Liver (tissue), 9 donors: ENCODE data around the gene ACKR4. TPM values are rescaled to one million over a fixed set of nuclear protein-coding genes. Genes with fewer than 3 reads are reported as not detected.

Experiments
- DNase-seq: peaks from one replicate; pipeline ENCODE4 v3.0.0-alpha.2; 2017; ENCODE audit warnings: low spot score
- H3K27ac ChIP-seq, 2 donors: one replicate each; pipeline ENCODE4 v1.7.0; 2013; ENCODE audit warnings: inconsistent platforms in 2 of 2, low read length in 2 of 2, control low read depth in 1 of 2, low read depth in 1 of 2, mild to moderate bottlenecking in 1 of 2
- H3K27me3 ChIP-seq, 4 donors: one replicate each; pipeline versions ENCODE4 v1.6.1 to v1.7.0; 2013; ENCODE audit warnings: low read length in 3 of 4, inconsistent platforms in 1 of 4, mild to moderate bottlenecking in 1 of 4, moderate library complexity in 1 of 4; ENCODE audit not compliant: control insufficient read depth in 4 of 4, insufficient read depth in 4 of 4
- H3K36me3 ChIP-seq, 4 donors: one replicate each; pipeline versions ENCODE4 v1.6.1 to v1.7.0; 2013; ENCODE audit warnings: low read length in 3 of 4, mild to moderate bottlenecking in 3 of 4, low read depth in 1 of 4, moderate library complexity in 1 of 4; ENCODE audit not compliant: control insufficient read depth in 4 of 4, insufficient read depth in 3 of 4
- H3K4me1 ChIP-seq, 4 donors: one replicate each; pipeline versions ENCODE4 v1.6.1 to v1.7.0; 2013; ENCODE audit warnings: low read length in 3 of 4, mild to moderate bottlenecking in 3 of 4, moderate library complexity in 1 of 4; ENCODE audit not compliant: control insufficient read depth in 4 of 4, insufficient read depth in 4 of 4
- H3K4me3 ChIP-seq, 3 donors: one replicate each; pipeline versions ENCODE4 v1.6.1 to v1.7.0; 2013; ENCODE audit warnings: low read length in 3 of 3, control low read depth in 1 of 3, low read depth in 1 of 3, mild to moderate bottlenecking in 1 of 3
- H3K9ac ChIP-seq, 2 donors: one replicate each; pipeline ENCODE4 v1.7.0; 2013; ENCODE audit warnings: low read length in 2 of 2, mild to moderate bottlenecking in 2 of 2, moderate library complexity in 2 of 2, control low read depth in 1 of 2, low read depth in 1 of 2
- H3K9me3 ChIP-seq, 4 donors: one replicate each; pipeline versions ENCODE4 v1.6.1 to v1.7.0; 2013; ENCODE audit warnings: low read length in 3 of 4; ENCODE audit not compliant: control insufficient read depth in 4 of 4
- ATF3 ChIP-seq: IDR thresholded peaks from 2 replicates; pipeline ENCODE4 v1.6.1; 2016; ENCODE audit warnings: antibody characterized with exemption
- CTCF ChIP-seq: fragments of 150-350 bp; IDR thresholded peaks from 2 replicates; pipeline ENCODE4 v1.5.1; 2017; ENCODE audit warnings: improper control_type of control experiment, low read depth, low read length; ENCODE audit not compliant: missing input control
- EGR1 ChIP-seq, 2 donors: IDR thresholded peaks; 2 replicates each; pipeline ENCODE4 v1.6.1; 2016 to 2018; ENCODE audit warnings: antibody characterized with exemption in 2 of 2, low read depth in 2 of 2
- FOXA1 ChIP-seq: IDR thresholded peaks from 2 replicates; pipeline ENCODE4 v1.6.1; 2016; ENCODE audit warnings: antibody characterized with exemption
- FOXA2 ChIP-seq: IDR thresholded peaks from 2 replicates; pipeline ENCODE4 v1.6.1; 2016; ENCODE audit warnings: antibody characterized with exemption
- GABPA ChIP-seq, 2 donors: IDR thresholded peaks in 1 of 2; conservative IDR thresholded peaks in 1 of 2; 2 replicates each; pipeline ENCODE4 v1.6.1; 2016; ENCODE audit warnings: antibody characterized with exemption in 2 of 2, mild to moderate bottlenecking in 1 of 2, moderate library complexity in 1 of 2
- HNF4A ChIP-seq, 2 donors: conservative IDR thresholded peaks; 2 replicates each; pipeline ENCODE4 v1.6.1; 2016; ENCODE audit warnings: antibody characterized with exemption in 2 of 2, mild to moderate bottlenecking in 2 of 2
- HNF4G ChIP-seq: IDR thresholded peaks from 2 replicates; pipeline ENCODE4 v1.6.1; 2016; ENCODE audit warnings: antibody characterized with exemption
- JUND ChIP-seq, 2 donors: IDR thresholded peaks; 2 replicates each; pipeline ENCODE4 v1.6.1; 2016; ENCODE audit warnings: antibody characterized with exemption in 2 of 2
- MAX ChIP-seq: IDR thresholded peaks from 2 replicates; pipeline ENCODE4 v1.6.1; 2016; ENCODE audit warnings: antibody characterized with exemption
- NR2F2 ChIP-seq: IDR thresholded peaks from 2 replicates; pipeline ENCODE4 v1.6.1; 2016; ENCODE audit warnings: antibody characterized with exemption
- RAD21 ChIP-seq, 2 donors: IDR thresholded peaks; 2 replicates each; pipeline ENCODE4 v1.6.1; 2016; ENCODE audit warnings: antibody characterized with exemption in 2 of 2, mild to moderate bottlenecking in 2 of 2
- REST ChIP-seq: IDR thresholded peaks from 2 replicates; pipeline ENCODE4 v1.6.1; 2016; ENCODE audit warnings: antibody characterized with exemption, mild to moderate bottlenecking
- RXRA ChIP-seq, 2 donors: IDR thresholded peaks; 2 replicates each; pipeline ENCODE4 v1.6.1; 2017 to 2018; ENCODE audit warnings: antibody characterized with exemption in 2 of 2, mild to moderate bottlenecking in 1 of 2
- SP1 ChIP-seq: IDR thresholded peaks from 2 replicates; pipeline ENCODE4 v1.6.1; 2018; ENCODE audit warnings: antibody characterized with exemption, mild to moderate bottlenecking
- TAF1 ChIP-seq: conservative IDR thresholded peaks from 2 replicates; pipeline ENCODE4 v1.6.1; 2016; ENCODE audit warnings: antibody characterized with exemption, mild to moderate bottlenecking
- YY1 ChIP-seq: IDR thresholded peaks from 2 replicates; pipeline ENCODE4 v1.6.1; 2016; ENCODE audit warnings: antibody characterized with exemption, mild to moderate bottlenecking
- ZBTB33 ChIP-seq: IDR thresholded peaks from 2 replicates; pipeline ENCODE4 v1.6.1; 2016; ENCODE audit warnings: antibody characterized with exemption
- WGBS: extraction: QIAGEN DNeasy Blood & Tissue Kit; methylation state at CpG from one replicate; pipeline ENCODE4 v1.1.7; 2013; 5-methylcytosine and 5-hydroxymethylcytosine counted together
- polyA plus RNA-seq, 2 donors: library from polyadenylated mRNA; stranded (reverse) in 1 of 2; unstranded in 1 of 2; fragments of 200-250 nt in 1 of 2; fragments of >200 nt in 1 of 2; fragmentation: Nextera tagmentation in 1 of 2; extraction: Ambion mirVana in 1 of 2; gene quantifications; one replicate each; pipeline versions ENCODE4 v1.2.1 to v1.2.3, GENCODE V29; 2013 to 2015
- total RNA-seq, 2 donors: library from RNA; depleted of rRNA; stranded (reverse); fragments of >200 nt; gene quantifications; one replicate each; pipeline ENCODE4 v1.2.3, GENCODE V29; 2014
- donor health status: healthy.
- donor health status: healthy.
- donor health status: healthy.
- donor health status: healthy.
- donor health status: healthy.

Gene ACKR4
- total and polyA plus RNA-seq, 4 donors: 0.21 to 0.71 (median 0.31) TPM

- no peak for DNase-seq
- H3K27me3 ChIP-seq: no peaks in the 10 kb centered on the region
- H3K4me3 ChIP-seq: no peak overlapping the region
- H3K9ac ChIP-seq: no peak overlapping the region
- peaks cover 6 to 37% (median 31%) of the 10 kb centered on the region in 4 donors for H3K36me3 ChIP-seq
- WGBS: 32% methylated on average over 2 of the region's 2 CpGs
- H3K9me3 ChIP-seq: no peaks in the 10 kb centered on the region
- TF ChIP-seq NR2F2 (no peak), YY1 (no peak), TAF1 (no peak), SP1 (no peak), HNF4G (no peak), RXRA (IDR thresholded peaks at IDR 0.05) (no peak), CTCF (no peak), FOXA1 (no peak), ATF3 (no peak), ZBTB33 (no peak), RAD21 (IDR thresholded peaks at IDR 0.05) (no peak), JUND (IDR thresholded peaks at IDR 0.05) (no peak), REST (no peak), FOXA2 (no peak), MAX (no peak)
- H3K4me1 ChIP-seq: no peaks in the 10 kb centered on the region
- no peak overlapping the region for H3K27ac ChIP-seq
Measured at GRCh38 chr3:132628157-132628556, 31.1 kb downstream of the ACKR4 start.

GRCh38 chr3:132629928-132630327 lies 32.9 kb downstream of the ACKR4 start:
- H3K4me3 ChIP-seq: no peak overlapping the region
- no peak overlapping the region for H3K27ac ChIP-seq
- 86% methylated on average over 1 of the region's 1 CpG for WGBS
- no peak for TF ChIP-seq JUND (IDR thresholded peaks at IDR 0.05)
- TF ChIP-seq TAF1: no peak
- no peak for TF ChIP-seq FOXA1
- TF ChIP-seq REST: no peak
- no peak for TF ChIP-seq EGR1 (IDR thresholded peaks at IDR 0.05; ENCODE audit: low read depth in 2 of 2)
- TF ChIP-seq NR2F2: no peak
- no peak for TF ChIP-seq ATF3
- TF ChIP-seq HNF4G: no peak
- no peak for TF ChIP-seq FOXA2
- no peak for TF ChIP-seq HNF4A (conservative IDR thresholded peaks at IDR 0.05)
- TF ChIP-seq CTCF: no peak
- no peak for TF ChIP-seq GABPA (IDR thresholded peaks at IDR 0.05 in 1 of 2, conservative IDR thresholded peaks at IDR 0.05 in 1 of 2)
- H3K4me1 ChIP-seq: no peaks in the 10 kb centered on the region
- H3K9ac ChIP-seq: no peak overlapping the region
- H3K9me3 ChIP-seq: no peaks in the 10 kb centered on the region
- DNase-seq: no peak
- H3K27me3 ChIP-seq: no peaks in the 10 kb centered on the region
- peaks cover 2 to 35% (median 29%) of the 10 kb centered on the region in 4 donors for H3K36me3 ChIP-seq
